Muscle layer of duodenum (tissue), 2 donors: ENCODE results near the gene AFAP1.

Experiments
- H3K27ac ChIP-seq: one replicate; pipeline ENCODE4 v1.7.0; 2013; ENCODE audit warnings: mild to moderate bottlenecking, low read length
- H3K27me3 ChIP-seq: one replicate; pipeline ENCODE4 v1.7.0; 2013; ENCODE audit warnings: low read depth, mild to moderate bottlenecking, control low read depth, low read length
- H3K36me3 ChIP-seq, 2 donors: one replicate each; pipeline ENCODE4 v1.7.0; 2013; ENCODE audit warnings: low read length in 2 of 2, control low read depth in 1 of 2, mild to moderate bottlenecking in 1 of 2; ENCODE audit not compliant: insufficient read depth in 2 of 2, control insufficient read depth in 1 of 2
- H3K4me1 ChIP-seq, 2 donors: one replicate each; pipeline ENCODE4 v1.7.0; 2013; ENCODE audit warnings: low read length in 2 of 2, mild to moderate bottlenecking in 2 of 2, control low read depth in 1 of 2, moderate library complexity in 1 of 2; ENCODE audit not compliant: insufficient read depth in 2 of 2, control insufficient read depth in 1 of 2
- H3K4me3 ChIP-seq, 2 donors: one replicate each; pipeline ENCODE4 v1.7.0; 2013; ENCODE audit warnings: low read length in 2 of 2, low read depth in 1 of 2, mild to moderate bottlenecking in 1 of 2
- H3K9me3 ChIP-seq, 2 donors: one replicate each; pipeline ENCODE4 v1.7.0; 2013; ENCODE audit warnings: low read length in 2 of 2, control low read depth in 1 of 2, mild to moderate bottlenecking in 1 of 2; ENCODE audit not compliant: control insufficient read depth in 1 of 2
- donor health status: healthy.

AFAP1 gene

GRCh38 chr4:7721984-7722551 lies 217.6 kb downstream of the AFAP1 start:
- Histone ChIP-seq H3K4me3 (no peak overlapping the region), H3K27me3 (peaks cover 4% of the 10 kb centered on the region), H3K4me1 (peaks cover 0 to 6% of the 10 kb centered on the region in 2 donors), H3K36me3 (peaks cover 0 to 4% of the 10 kb centered on the region in 2 donors), H3K9me3 (no peaks in the 10 kb centered on the region), H3K27ac (no peak overlapping the region)

GRCh38 chr4:7719354-7720174 lies 220.1 kb downstream of the AFAP1 start:
- no peak overlapping the region for H3K27ac ChIP-seq
- peaks cover 4% of the 10 kb centered on the region for H3K27me3 ChIP-seq
- H3K9me3 ChIP-seq: no peaks in the 10 kb centered on the region
- H3K4me3 ChIP-seq: no peak overlapping the region
- peaks cover 0 to 6% of the 10 kb centered on the region in 2 donors for H3K4me1 ChIP-seq
- no peaks in the 10 kb centered on the region for H3K36me3 ChIP-seq

- Histone ChIP-seq H3K4me1 (peaks cover 0 to 6% of the 10 kb centered on the region in 2 donors), H3K27ac (no peak overlapping the region), H3K9me3 (peaks cover 0 to 4% of the 10 kb centered on the region in 2 donors), H3K36me3 (peaks cover 0 to 5% of the 10 kb centered on the region in 2 donors), H3K4me3 (no peak overlapping the region), H3K27me3 (peaks cover 4% of the 10 kb centered on the region)
Observed at GRCh38 chr4:7717946-7718490, 221.6 kb downstream of the AFAP1 start.

- Histone ChIP-seq H3K4me3 (no peak overlapping the region), H3K9me3 (peaks cover 0 to 4% of the 10 kb centered on the region in 2 donors), H3K4me1 (peaks cover 0 to 6% of the 10 kb centered on the region in 2 donors)
Observed at GRCh38 chr4:7717161-7717560, 222.5 kb downstream of the AFAP1 start.

GRCh38 chr4:7716010-7716721 lies 223.5 kb downstream of the AFAP1 start:
- H3K4me1 ChIP-seq: peaks cover 0 to 6% of the 10 kb centered on the region in 2 donors

More at GRCh38 chr4:7717161-7717560, 222.5 kb downstream of the AFAP1 start:
- no peak overlapping the region for H3K27ac ChIP-seq
- peaks cover 0 to 5% of the 10 kb centered on the region in 2 donors for H3K36me3 ChIP-seq
- H3K27me3 ChIP-seq: peaks cover 4% of the 10 kb centered on the region

GRCh38 chr4:7715271-7716009 lies 224.2 kb downstream of the AFAP1 start:
- peaks cover 0 to 4% of the 10 kb centered on the region in 2 donors for H3K9me3 ChIP-seq
- peaks cover 0 to 5% of the 10 kb centered on the region in 2 donors for H3K36me3 ChIP-seq
- peaks cover 4% of the 10 kb centered on the region for H3K27me3 ChIP-seq
- H3K27ac ChIP-seq: no peak overlapping the region
- no peak overlapping the region for H3K4me3 ChIP-seq
- peaks cover 0 to 6% of the 10 kb centered on the region in 2 donors for H3K4me1 ChIP-seq

More at GRCh38 chr4:7716010-7716721, 223.5 kb downstream of the AFAP1 start:
- Histone ChIP-seq H3K9me3 (peaks cover 0 to 4% of the 10 kb centered on the region in 2 donors), H3K27ac (no peak overlapping the region), H3K4me3 (no peak overlapping the region), H3K27me3 (peaks cover 4% of the 10 kb centered on the region), H3K36me3 (peaks cover 0 to 5% of the 10 kb centered on the region in 2 donors)

GRCh38 chr4:7714738-7715137 lies 224.9 kb downstream of the AFAP1 start:
- Histone ChIP-seq H3K36me3 (peaks cover 0 to 5% of the 10 kb centered on the region in 2 donors), H3K4me1 (peaks cover 0 to 6% of the 10 kb centered on the region in 2 donors)

GRCh38 chr4:7714176-7714575 lies 225.5 kb downstream of the AFAP1 start:
- Histone ChIP-seq H3K4me1 (peaks cover 0 to under 1% of the 10 kb centered on the region in 2 donors), H3K27me3 (no peaks in the 10 kb centered on the region), H3K36me3 (peaks cover 0 to 5% of the 10 kb centered on the region in 2 donors), H3K4me3 (no peak overlapping the region), H3K27ac (no peak overlapping the region), H3K9me3 (peaks cover 0 to 4% of the 10 kb centered on the region in 2 donors)

More at GRCh38 chr4:7714738-7715137, 224.9 kb downstream of the AFAP1 start:
- no peak overlapping the region for H3K4me3 ChIP-seq
- peaks cover 0 to 4% of the 10 kb centered on the region in 2 donors for H3K9me3 ChIP-seq
- H3K27ac ChIP-seq: no peak overlapping the region
- peaks cover 1% of the 10 kb centered on the region for H3K27me3 ChIP-seq

- no peaks in the 10 kb centered on the region for H3K27me3 ChIP-seq
- no peak overlapping the region for H3K4me3 ChIP-seq
- H3K4me1 ChIP-seq: no peaks in the 10 kb centered on the region
- H3K9me3 ChIP-seq: peaks cover 0 to 4% of the 10 kb centered on the region in 2 donors
- H3K27ac ChIP-seq: no peak overlapping the region
- H3K36me3 ChIP-seq: peaks cover 0 to 5% of the 10 kb centered on the region in 2 donors
Observed at GRCh38 chr4:7713757-7714156, 225.9 kb downstream of the AFAP1 start.

- H3K4me1 ChIP-seq: no peaks in the 10 kb centered on the region
Observed at GRCh38 chr4:7712021-7712671, 227.5 kb downstream of the AFAP1 start.

More at GRCh38 chr4:7712021-7712671, 227.5 kb downstream of the AFAP1 start:
- Histone ChIP-seq H3K27me3 (no peaks in the 10 kb centered on the region), H3K27ac (no peak overlapping the region), H3K4me3 (no peak overlapping the region), H3K9me3 (peaks cover 0 to 4% of the 10 kb centered on the region in 2 donors), H3K36me3 (peaks cover 0 to 5% of the 10 kb centered on the region in 2 donors)
